GM12878 (cell line): Measurements from ENCODE around the gene CHD9. TPM values are rescaled to one million over a fixed set of nuclear protein-coding genes. Genes with fewer than 3 reads are reported as not detected.

Source experiments
- ATAC-seq: fragments of 200-7000 bp; cut with Tn5 transposase; 3 replicates; pipeline ENCODE4 v1.9.1; 2020; ENCODE audit warnings: mild to moderate bottlenecking, moderate library complexity
- BruUV-seq: library from RNA; stranded (reverse); fragments of 400-500 nt; replicated peaks from 2 replicates; lab custom pipeline; 2021; lab: Mats Ljungman, UMichigan
- CTCF ChIA-PET: fragments of 300-600 bp; sonication (Branson Sonifier 250); formaldehyde crosslinking; extraction: SDS; loops from one replicate; lab custom pipeline; 2021; ENCODE audit warnings: inconsistent platforms; lab: Yijun Ruan, JAX
- POLR2A ChIA-PET: fragments of 350-600 bp; formaldehyde crosslinking; extraction: SDS; loops from one replicate; lab custom pipeline; 2021; ENCODE audit warnings: inconsistent platforms; lab: Charles Lee
- RAD21 ChIA-PET: fragments of 300-600 bp; sonication (Branson Sonifier 250); formaldehyde crosslinking; loops from one replicate; lab custom pipeline; 2023; ENCODE audit warnings: antibody characterized with exemption; ENCODE audit not compliant: unreplicated experiment; lab: Charles Lee
- SMC1A ChIA-PET: fragments of 300-600 bp; sonication (Branson Sonifier 250); formaldehyde crosslinking; loops from one replicate; lab custom pipeline; 2023; ENCODE audit not compliant: unreplicated experiment, uncharacterized antibody; lab: Charles Lee
- DNase-seq: peaks from one replicate; pipeline ENCODE4 v3.0.0-alpha.2; 2011; ENCODE audit warnings: low read depth, low spot score
- FAIRE-seq: peaks from 3 replicates; lab custom pipeline; 2011; peaks lifted over from hg19 to GRCh38; lab: Jason Lieb, UNC
- H2AFZ ChIP-seq: 2 replicates; pipeline ENCODE4 v1.6.0; 2011; ENCODE audit warnings: low read depth, low read length, control low read depth; ENCODE audit not compliant: control insufficient read depth
- H3K27ac ChIP-seq: 2 replicates; pipeline ENCODE4 v1.5.1; 2011; ENCODE audit warnings: control low read depth; ENCODE audit not compliant: control insufficient read depth, insufficient read depth
- H3K27me3 ChIP-seq, 2 experiments: replicated peaks in 1 of 2; 2 replicates each; pipeline versions ENCODE4 v1.6.0 to v1.6.1; 2011; ENCODE audit warnings: low read length in 1 of 2; ENCODE audit not compliant: control insufficient read depth in 2 of 2, insufficient read depth in 2 of 2
- H3K36me3 ChIP-seq, 2 experiments: 2 replicates each; pipeline ENCODE4 v1.5.1; 2011; ENCODE audit warnings: low read length in 1 of 2; ENCODE audit not compliant: control insufficient read depth in 2 of 2, insufficient read depth in 2 of 2
- H3K4me1 ChIP-seq: 2 replicates; pipeline ENCODE4 v1.6.1; 2011; ENCODE audit warnings: mild to moderate bottlenecking, low read length, moderate library complexity, mixed read lengths; ENCODE audit not compliant: control insufficient read depth, insufficient read depth
- H3K4me2 ChIP-seq: 2 replicates; pipeline ENCODE4 v1.6.0; 2011; ENCODE audit warnings: control low read depth; ENCODE audit not compliant: control insufficient read depth, insufficient read depth
- H3K4me3 ChIP-seq: fragments of 200-600 bp; sonication (generic); 2 replicates; pipeline ENCODE4 v1.5.1; 2016
- H3K79me2 ChIP-seq: 2 replicates; pipeline ENCODE4 v1.6.0; 2011; ENCODE audit warnings: low read length; ENCODE audit not compliant: control insufficient read depth, insufficient read depth
- H3K9ac ChIP-seq: 2 replicates; pipeline ENCODE4 v1.8.0; 2011; ENCODE audit warnings: low read length, control low read depth, mixed read lengths; ENCODE audit not compliant: control insufficient read depth, insufficient read depth
- H3K9me3 ChIP-seq: replicated peaks from 3 replicates; pipeline ENCODE4 v1.5.1; 2011; ENCODE audit warnings: mild to moderate bottlenecking, low read length; ENCODE audit not compliant: control insufficient read depth, insufficient read depth
- H4K20me1 ChIP-seq: 2 replicates; pipeline ENCODE4 v1.6.0; 2011; ENCODE audit not compliant: control insufficient read depth, insufficient read depth
- BRCA1 ChIP-seq: IDR thresholded peaks from 2 replicates; pipeline ENCODE4 v1.6.1; 2011; ENCODE audit warnings: low read depth, low read length, improper control_type of control experiment
- CREM ChIP-seq: IDR thresholded peaks from 2 replicates; pipeline ENCODE4 v1.6.1; 2014; ENCODE audit warnings: antibody characterized with exemption, low read depth
- GATAD2B ChIP-seq: fragments of 450-650 bp; conservative IDR thresholded peaks from 2 replicates; pipeline ENCODE4 v1.6.1; 2017; ENCODE audit warnings: low read depth, mild to moderate bottlenecking, moderate library complexity
- HCFC1 ChIP-seq: fragments of 150-350 bp; IDR thresholded peaks from 2 replicates; pipeline ENCODE4 v1.6.1; 2014; ENCODE audit warnings: low read length
- KAT2A ChIP-seq: conservative IDR thresholded peaks from 2 replicates; pipeline ENCODE4 v1.6.1; 2011; ENCODE audit warnings: low read depth, low read length; ENCODE audit not compliant: control insufficient read depth
- KLF5 ChIP-seq: fragments of 450-650 bp; IDR thresholded peaks from 2 replicates; pipeline ENCODE4 v1.6.1; 2014; ENCODE audit warnings: mild to moderate bottlenecking; ENCODE audit not compliant: partially characterized antibody
- MTA3 ChIP-seq: IDR thresholded peaks from 2 replicates; pipeline ENCODE4 v1.6.1; 2012; ENCODE audit warnings: low read length, inconsistent platforms, borderline replicate concordance
- MYB ChIP-seq: fragments of 150-350 bp; IDR thresholded peaks from 2 replicates; pipeline ENCODE4 v1.6.1; 2014; ENCODE audit warnings: mild to moderate bottlenecking, low read depth, low read length, borderline replicate concordance
- RELA ChIP-seq: fragments of 450-650 bp; IDR thresholded peaks from 2 replicates; pipeline ENCODE4 v1.8.0; 2014; ENCODE audit warnings: borderline replicate concordance; ENCODE audit not compliant: partially characterized antibody
- SPI1 ChIP-seq: IDR thresholded peaks from 2 replicates; pipeline ENCODE4 v1.6.1; 2011; ENCODE audit warnings: low read depth, mild to moderate bottlenecking, low read length, moderate library complexity, borderline replicate concordance; ENCODE audit not compliant: insufficient read depth
- SREBF2 ChIP-seq: IDR thresholded peaks from 2 replicates; pipeline ENCODE4 v1.6.1; 2012; ENCODE audit warnings: mild to moderate bottlenecking, low read length
- SUZ12 ChIP-seq: fragments of 200-600 bp; sonication (generic); IDR thresholded peaks from one replicate; pipeline ENCODE4 v1.6.1; 2018; ENCODE audit warnings: antibody characterized with exemption, mild to moderate bottlenecking; ENCODE audit not compliant: unreplicated experiment
- TAF1 ChIP-seq: IDR thresholded peaks from 2 replicates; pipeline ENCODE4 v1.6.1; 2011; ENCODE audit warnings: mild to moderate bottlenecking, low read depth, low read length, borderline replicate concordance
- TARDBP ChIP-seq: IDR thresholded peaks from 2 replicates; pipeline ENCODE4 v1.6.1; 2016; ENCODE audit warnings: borderline replicate concordance
- ZNF217 ChIP-seq: fragments of 450-650 bp; IDR thresholded peaks from 2 replicates; pipeline ENCODE4 v1.6.1; 2017; ENCODE audit warnings: antibody characterized with exemption, mild to moderate bottlenecking
- WGBS: methylation state at CpG from one replicate; pipeline ENCODE4 v1.1.6; 2016; ENCODE audit warnings: low lambda C conversion rate; ENCODE audit not compliant: insufficient replicate concordance, insufficient coverage; ENCODE audit errors: missing lambda C conversion rate; 5-methylcytosine and 5-hydroxymethylcytosine counted together
- in situ Hi-C: fragments of 300-500 bp; cut with MboI; formaldehyde crosslinking; loops from 9 replicates; pipeline ENCODE4 v1.14.3; 2018; ENCODE audit warnings: mixed read lengths
- intact Hi-C: fragments of 100-400 bp; cut with micrococcal nuclease; formaldehyde crosslinking; loops from one replicate; pipeline ENCODE4 v1.14.2; 2022; ENCODE audit not compliant: unreplicated experiment
- polyA plus RNA-seq, 11 experiments: library from polyadenylated mRNA; depleted of rRNA in 4 of 11; unstranded in 6 of 11; stranded (reverse) in 5 of 11; fragments of >200 nt; fragmentation: Nextera tagmentation in 4 of 11; fragmentation: Illumina TruSeq in 1 of 11; extraction: Ambion mirVana in 4 of 11; extraction: Trizol in 1 of 11; gene quantifications; 1 replicate in 1 of 11; 2 replicates in 10 of 11; pipeline versions ENCODE4 v1.2.1 to v1.2.3, GENCODE V29; 2011 to 2016; ENCODE audit warnings: inconsistent platforms in 2 of 11, missing spikeins in 2 of 11, low read depth in 1 of 11
- total RNA-seq, 4 experiments: library from RNA; depleted of rRNA in 3 of 4; stranded (reverse); fragments of >200 nt in 3 of 4; fragmentation: Illumina TruSeq in 1 of 4; extraction: Trizol in 1 of 4; gene quantifications; 2 replicates each; pipeline versions ENCODE4 v1.2.1 to v1.2.3, GENCODE V29; 2013 to 2021
- TF ChIP-seq, protein P1 (sequence below): IDR thresholded peaks from 2 replicates; pipeline ENCODE4 v1.6.1; 2011; ENCODE audit warnings: low read depth, mild to moderate bottlenecking, low read length, moderate library complexity, borderline replicate concordance; ENCODE audit errors: extremely low read depth
- TF ChIP-seq, protein P2 (sequence below): fragments of 450-650 bp; IDR thresholded peaks from 2 replicates; pipeline ENCODE4 v1.6.1; 2016; ENCODE audit warnings: mild to moderate bottlenecking

CHD9 gene
- total and polyA plus RNA-seq, 10 of the 15 experiments (the other 5 are each of a cell fraction or from before 2014, with no cell fraction given), result 29.2 to 95.7 (median 54.3) TPM

DNA sequence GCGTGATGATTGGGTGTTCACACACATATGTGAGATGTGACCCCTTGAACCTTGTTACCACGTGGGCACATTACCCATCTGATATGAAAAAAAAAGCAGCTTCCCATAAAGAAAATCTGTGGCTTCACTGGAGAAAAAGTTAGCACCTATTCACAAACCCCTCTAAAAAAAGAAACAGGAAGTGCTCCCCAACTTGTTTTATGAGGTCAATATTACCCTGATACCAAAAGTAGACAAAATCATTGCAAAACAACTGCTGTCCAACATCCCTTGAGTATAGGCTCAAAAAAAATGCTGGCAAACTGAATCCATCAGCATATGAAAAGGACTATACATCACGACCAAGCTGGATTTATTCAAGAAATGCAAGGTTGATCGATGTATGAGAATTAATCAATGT, 279.8 kb downstream of the CHD9 start:
- no peak overlapping the region for H3K4me3 ChIP-seq
- no peaks in the 10 kb centered on the region for H3K79me2 ChIP-seq
- 28% methylated on average over 4 of the region's 4 CpGs for WGBS
- H3K36me3 ChIP-seq, result no peaks in the 10 kb centered on the region
- H3K9me3 ChIP-seq, result no peaks in the 10 kb centered on the region
- no peaks in the 10 kb centered on the region for H3K4me1 ChIP-seq
- ChIA-PET SMC1A (no interaction called here), RAD21 (no interaction called here), POLR2A (no interaction called here), CTCF (no interaction called here)
- H3K27me3 ChIP-seq, result no peaks in the 10 kb centered on the region
- no peak for DNase-seq
- H4K20me1 ChIP-seq, result no peaks in the 10 kb centered on the region
- no peak overlapping the region for H3K4me2 ChIP-seq
- intact Hi-C loops (no loop called here), in situ Hi-C loops (no loop called here)
- no peak overlapping the region for H2AFZ ChIP-seq
- no peak for ATAC-seq
- FAIRE-seq, result no peak
- no peak for TF ChIP-seq TAF1
- peak; percentile 54; the same call in 1 of the 2 replicates for TF ChIP-seq SPI1
- no peak overlapping the region for H3K27ac ChIP-seq
- H3K9ac ChIP-seq, result no peak overlapping the region
- no TSS peak for BruUV-seq

DNA sequence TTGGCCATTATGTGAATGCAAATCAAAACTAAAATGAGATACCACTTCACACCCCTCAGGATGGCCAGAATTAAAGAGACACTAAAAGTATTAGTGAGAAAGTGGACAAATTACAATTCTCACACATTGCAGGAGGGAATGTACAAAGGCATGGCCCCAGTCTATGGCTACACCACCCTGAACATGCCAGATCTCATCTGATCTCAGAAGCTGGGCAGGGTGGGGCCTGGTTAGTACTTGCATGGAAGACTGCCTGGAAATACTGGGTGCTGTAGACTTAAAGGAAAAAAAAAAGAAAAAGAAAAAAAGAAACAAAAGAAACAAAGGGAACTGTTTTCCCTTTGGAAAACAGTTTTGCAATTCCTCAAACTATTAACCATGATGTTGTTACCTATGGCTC, 282.5 kb downstream of the CHD9 start:
- H3K27ac ChIP-seq, result no peak overlapping the region
- ChIA-PET SMC1A (no interaction called here), RAD21 (no interaction called here), CTCF (no interaction called here), POLR2A (no interaction called here)
- H3K9ac ChIP-seq, result no peak overlapping the region
- H4K20me1 ChIP-seq, result no peaks in the 10 kb centered on the region
- no peaks in the 10 kb centered on the region for H3K4me1 ChIP-seq
- in situ Hi-C loops, result no loop called here
- DNase-seq (no peak), FAIRE-seq (no peak), ATAC-seq (no peak)
- no peak overlapping the region for H2AFZ ChIP-seq
- H3K4me3 ChIP-seq, result no peak overlapping the region
- H3K36me3 ChIP-seq, result no peaks in the 10 kb centered on the region
- no peak overlapping the region for H3K4me2 ChIP-seq
- H3K27me3 ChIP-seq, result no peaks in the 10 kb centered on the region
- no TSS peak for BruUV-seq
- H3K9me3 ChIP-seq, result no peaks in the 10 kb centered on the region
- TF ChIP-seq KAT2A (no peak), TARDBP (no peak), KLF5 (no peak), GATAD2B (no peak), CREM (no peak), SUZ12 (no peak), BRCA1 (no peak), MTA3 (no peak), SREBF2 (no peak), RELA (no peak), HCFC1 (no peak), ZNF217 (no peak), MYB (no peak)
- TF ChIP-seq, protein P1, sequence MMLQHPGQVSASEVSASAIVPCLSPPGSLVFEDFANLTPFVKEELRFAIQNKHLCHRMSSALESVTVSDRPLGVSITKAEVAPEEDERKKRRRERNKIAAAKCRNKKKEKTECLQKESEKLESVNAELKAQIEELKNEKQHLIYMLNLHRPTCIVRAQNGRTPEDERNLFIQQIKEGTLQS, result no peak
- TF ChIP-seq, protein P2, sequence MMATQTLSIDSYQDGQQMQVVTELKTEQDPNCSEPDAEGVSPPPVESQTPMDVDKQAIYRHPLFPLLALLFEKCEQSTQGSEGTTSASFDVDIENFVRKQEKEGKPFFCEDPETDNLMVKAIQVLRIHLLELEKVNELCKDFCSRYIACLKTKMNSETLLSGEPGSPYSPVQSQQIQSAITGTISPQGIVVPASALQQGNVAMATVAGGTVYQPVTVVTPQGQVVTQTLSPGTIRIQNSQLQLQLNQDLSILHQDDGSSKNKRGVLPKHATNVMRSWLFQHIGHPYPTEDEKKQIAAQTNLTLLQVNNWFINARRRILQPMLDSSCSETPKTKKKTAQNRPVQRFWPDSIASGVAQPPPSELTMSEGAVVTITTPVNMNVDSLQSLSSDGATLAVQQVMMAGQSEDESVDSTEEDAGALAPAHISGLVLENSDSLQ, result no peak
- intact Hi-C loops, result no loop called here
- H3K79me2 ChIP-seq, result no peaks in the 10 kb centered on the region
